ENCODE data around the gene ITFG1. TPM values are rescaled to one million over a fixed set of nuclear protein-coding genes. Genes with fewer than 3 reads are reported as not detected.

ITFG1 gene
- total RNA-seq, 1 experiment from 2014 or later = 18.0 TPM

DNA sequence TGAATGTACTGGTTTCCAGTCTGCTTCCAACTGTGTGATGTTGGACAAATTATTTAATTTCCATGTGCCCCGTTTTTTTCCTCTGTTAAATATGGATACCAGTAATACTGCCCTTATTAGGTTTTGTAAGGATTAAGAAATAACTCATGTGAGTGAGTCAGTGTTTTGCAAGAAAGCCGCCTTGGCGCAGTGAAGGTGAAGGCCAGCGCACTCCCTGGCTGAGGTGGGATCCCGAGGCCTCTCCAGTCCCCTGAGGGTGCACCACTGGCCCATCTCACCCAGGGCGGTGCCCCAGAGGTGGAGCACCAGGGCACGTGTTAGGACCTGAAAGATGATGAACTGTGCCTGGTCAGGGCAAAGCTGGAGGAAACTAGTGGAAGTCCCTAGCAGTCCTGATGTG, 43.7 kb upstream of the ITFG1 start:
- Histone ChIP-seq H2BK120ac (ENCODE audit: low read depth, low read length, poor library complexity, severe bottlenecking) (no peak overlapping the region), H4K91ac (ENCODE audit: insufficient read length, low read depth, low read length) (no peak overlapping the region), H3K9me3 (ENCODE audit: control insufficient read depth, low read depth, low read length) (no peaks in the 10 kb centered on the region), H2BK15ac (ENCODE audit: low read depth, low read length) (no peak overlapping the region), H3K56ac (ENCODE audit: insufficient read length, low read depth, low read length) (no peak overlapping the region), H3K23ac (ENCODE audit: insufficient read length, low read depth, low read length) (no peak overlapping the region), H2BK5ac (ENCODE audit: insufficient read length, low read length) (no peak overlapping the region), H3K4ac (ENCODE audit: low read depth, low read length) (no peak overlapping the region), H2AFZ (ENCODE audit: low read length) (no peak overlapping the region), H2BK20ac (ENCODE audit: low read depth, low read length, poor library complexity, severe bottlenecking) (no peak overlapping the region), H3K27ac (ENCODE audit: insufficient read length, low read depth, low read length) (no peak overlapping the region), H3K18ac (ENCODE audit: insufficient read length, low read depth, low read length) (no peak overlapping the region), H3K4me1 (ENCODE audit: insufficient read depth, low read length) (no peaks in the 10 kb centered on the region), H2BK12ac (ENCODE audit: insufficient read length, low read depth, low read length) (no peak overlapping the region), H3T11ph (ENCODE audit: low read length) (no peak overlapping the region), H3K27me3 (ENCODE audit: insufficient read depth, low read length) (no peaks in the 10 kb centered on the region), H4K8ac (replicated peaks; ENCODE audit: insufficient read length, low read depth, low read length) (no peak overlapping the region), H3K4me2 (ENCODE audit: insufficient read depth, insufficient read length, low read length) (no peak overlapping the region), H3K79me2 (ENCODE audit: insufficient read depth, low read length) (no peaks in the 10 kb centered on the region), H3K79me1 (ENCODE audit: insufficient read depth, low read depth, low read length, poor library complexity, severe bottlenecking) (no peaks in the 10 kb centered on the region), H4K20me1 (ENCODE audit: control insufficient read depth, insufficient read depth, insufficient read length) (no peaks in the 10 kb centered on the region), H4K5ac (ENCODE audit: insufficient read length, low read depth, low read length) (no peak overlapping the region), H3K9ac (ENCODE audit: extremely low read depth, insufficient read length, low read length) (no peak overlapping the region), H2AK5ac (ENCODE audit: insufficient read length, low read length) (no peak overlapping the region), H3K23me2 (ENCODE audit: insufficient read length, low read depth, low read length, poor library complexity, severe bottlenecking) (no peaks in the 10 kb centered on the region), H3K14ac (ENCODE audit: insufficient read depth, low read length) (no peak overlapping the region)
- Mint-ChIP-seq H3K27ac (peak overlapping the region in 1 of 3 experiments; percentile 44; a peak in 2 of 7 replicates), H3K4me3 (no peak overlapping the region), H3K4me1 (no peaks in the 10 kb centered on the region), H3K9me3 (no peaks in the 10 kb centered on the region), H3K27me3 (ENCODE audit: low read depth) (no peaks in the 10 kb centered on the region), H3K36me3 (ENCODE audit: insufficient read depth in 1 of 3, low read depth in 3 of 3) (peaks cover 0 to 16% (median 16%) of the 10 kb centered on the region in 3 experiments; a peak in 6 of 7 replicates)
- WGBS (ENCODE audit: extremely low coverage, insufficient read length, low lambda C conversion rate) = no CpG with 5 or more reads among the region's 7 CpGs
- DNase-seq = no peak
- no peak for TF ChIP-seq CTCF (conservative IDR thresholded peaks at IDR 0.05)
